HepG2 (cell line): ENCODE measurements around the gene TCN1.

Experiments used
- ATF5 ChIP-seq: sonication (generic); formaldehyde crosslinking; IDR thresholded peaks from 2 replicates; pipeline ENCODE4 v1.4.0; 2020; ENCODE audit warnings: mild to moderate bottlenecking, low read depth, missing genetic modification reagents
- FOXK2 ChIP-seq: fragments of 450-650 bp; IDR thresholded peaks from 2 replicates; pipeline ENCODE4 v1.6.1; 2016
- HIVEP1 ChIP-seq: sonication (generic); formaldehyde crosslinking; IDR thresholded peaks from 2 replicates; pipeline ENCODE4 v1.4.0; 2020; ENCODE audit warnings: mild to moderate bottlenecking, missing genetic modification reagents
- ZNF563 ChIP-seq: sonication (generic); formaldehyde crosslinking; IDR thresholded peaks from 2 replicates; pipeline ENCODE4 v1.8.0; 2022; ENCODE audit warnings: mild to moderate bottlenecking, moderate library complexity, missing genetic modification reagents
- ZNF777 ChIP-seq: sonication (generic); formaldehyde crosslinking; IDR thresholded peaks from 2 replicates; pipeline ENCODE4 v1.4.0; 2020; ENCODE audit warnings: missing genetic modification reagents

- no peak for TF ChIP-seq ZNF563 (CRISPR knock-in tag)
- TF ChIP-seq ZNF777 (CRISPR knock-in tag), result no peak
- no peak for TF ChIP-seq ATF5 (CRISPR knock-in tag)
- TF ChIP-seq FOXK2, result no peak
- no peak for TF ChIP-seq HIVEP1 (CRISPR knock-in tag)
Measured at GRCh38 chr11:59862252-59862651, 4.0 kb downstream of the TCN1 start.
